ENCODE measurements around the gene IL31.
A peak's percentile ranks its signal among the peaks of the same experiment; 100 is the strongest.

Gene IL31

GRCh38 chr12:122206111-122206881, 32.3 kb upstream of the IL31 start:
- Histone ChIP-seq H3K79me2 (ENCODE audit: insufficient read depth, low read length) (no peaks in the 10 kb centered on the region), H3K36me3 (ENCODE audit: insufficient read depth, low read length) (peaks cover 34% of the 10 kb centered on the region), H3K9me3 (ENCODE audit: insufficient read depth, low read length, severe bottlenecking) (no peaks in the 10 kb centered on the region), H3K4me2 (ENCODE audit: insufficient read depth, low read length) (no peak overlapping the region), H2AFZ (ENCODE audit: low read depth, low read length) (no peak overlapping the region), H3K4me3 (ENCODE audit: low read depth in 1 of 2, low read length in 2 of 2) (no peak overlapping the region), H4K20me1 (ENCODE audit: insufficient read depth, low read length) (peaks cover 8% of the 10 kb centered on the region; the same call in 1 of the 2 replicates), H3K9ac (ENCODE audit: low read depth, low read length) (no peak overlapping the region), H3K27ac (ENCODE audit: low read length) (no peak overlapping the region), H3K27me3 (ENCODE audit: insufficient read depth, low read length, poor library complexity) (no peaks in the 10 kb centered on the region), H3K4me1 (ENCODE audit: insufficient read depth, low read length) (no peaks in the 10 kb centered on the region)
- ATAC-seq (ENCODE audit: insufficient read depth, low read depth) (peak; percentile 38; the same call in 1 of the 3 replicates), DNase-seq (no peak)
- TF ChIP-seq CTCF (IDR thresholded peaks at IDR 0.05; ENCODE audit: borderline replicate concordance, extremely low read depth, low read length, poor library complexity, severe bottlenecking), result no peak
- TF ChIP-seq EZH2 (IDR thresholded peaks at IDR 0.05; ENCODE audit: borderline replicate concordance, low read depth, low read length, severe bottlenecking), result no peak

- H3K4me2 ChIP-seq (ENCODE audit: insufficient read depth, low read length), result no peak overlapping the region
- no peak overlapping the region for H3K27ac ChIP-seq (ENCODE audit: low read length)
- H3K9me3 ChIP-seq (ENCODE audit: insufficient read depth, low read length, severe bottlenecking), result no peaks in the 10 kb centered on the region
- no peaks in the 10 kb centered on the region for H3K79me2 ChIP-seq (ENCODE audit: insufficient read depth, low read length)
- H3K9ac ChIP-seq (ENCODE audit: low read depth, low read length), result no peak overlapping the region
- H4K20me1 ChIP-seq (ENCODE audit: insufficient read depth, low read length), result peaks cover 8% of the 10 kb centered on the region; the same call in 1 of the 2 replicates
- ATAC-seq (ENCODE audit: insufficient read depth, low read depth) (peak; percentile 34; the same call in 1 of the 3 replicates), DNase-seq (no peak)
- H2AFZ ChIP-seq (ENCODE audit: low read depth, low read length), result no peak overlapping the region
- TF ChIP-seq EZH2 (IDR thresholded peaks at IDR 0.05; ENCODE audit: borderline replicate concordance, low read depth, low read length, severe bottlenecking) (no peak), CTCF (IDR thresholded peaks at IDR 0.05; ENCODE audit: borderline replicate concordance, extremely low read depth, low read length, poor library complexity, severe bottlenecking) (no peak)
- H3K27me3 ChIP-seq (ENCODE audit: insufficient read depth, low read length, poor library complexity), result no peaks in the 10 kb centered on the region
- H3K36me3 ChIP-seq (ENCODE audit: insufficient read depth, low read length), result peaks cover 31% of the 10 kb centered on the region
- H3K4me3 ChIP-seq (ENCODE audit: low read depth in 1 of 2, low read length in 2 of 2), result no peak overlapping the region
- H3K4me1 ChIP-seq (ENCODE audit: insufficient read depth, low read length), result no peaks in the 10 kb centered on the region
These were observed 31.3 kb upstream of the IL31 start for GRCh38 chr12:122205053-122205925.

DNA sequence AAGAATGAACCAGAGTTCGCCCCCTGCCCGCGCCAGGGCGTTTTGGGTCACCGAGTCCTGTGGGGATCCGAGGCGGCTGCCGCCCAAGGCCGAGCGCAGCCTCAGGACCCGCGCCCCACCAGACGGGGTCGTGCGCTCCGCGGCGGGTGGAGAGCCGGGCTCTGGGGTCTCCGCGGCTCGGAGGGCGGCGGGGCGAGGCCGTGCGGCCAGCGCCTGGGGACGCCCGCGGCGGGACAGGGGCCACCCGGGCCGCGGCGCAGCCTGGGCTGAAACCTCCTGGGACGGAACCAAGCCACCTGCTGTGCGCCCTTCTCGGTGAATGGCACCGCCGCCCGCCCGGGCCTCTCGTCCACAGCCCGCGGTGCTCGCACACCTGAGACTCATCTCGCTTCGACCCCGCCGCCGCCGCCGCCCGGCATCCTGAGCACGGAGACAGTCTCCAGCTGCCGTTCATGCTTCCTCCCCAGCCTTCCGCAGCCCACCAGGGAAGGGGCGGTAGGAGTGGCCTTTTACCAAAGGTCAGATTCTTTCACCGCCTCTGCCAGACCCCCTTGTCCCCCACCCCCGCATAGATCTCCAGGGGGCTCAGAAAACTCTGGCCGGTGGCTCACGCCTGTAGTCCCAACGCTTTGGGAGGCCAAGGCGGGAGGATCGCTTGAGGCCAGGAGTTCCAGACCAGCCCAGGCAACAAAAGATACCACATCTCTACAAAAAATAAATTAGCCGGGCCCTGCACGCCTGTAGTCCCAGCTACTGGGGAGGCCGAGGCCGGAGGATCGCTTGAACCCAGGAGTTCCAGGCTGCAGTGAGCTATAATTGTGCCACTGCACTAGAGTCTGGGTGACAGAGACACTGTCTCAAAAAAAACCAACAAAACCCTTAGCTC, 30.4 kb upstream of the IL31 start:
- no peak overlapping the region for H3K4me3 ChIP-seq (ENCODE audit: low read depth in 1 of 2, low read length in 2 of 2)
- no peak overlapping the region for H3K27ac ChIP-seq (ENCODE audit: low read length)
- peaks cover 8% of the 10 kb centered on the region; the same call in 1 of the 2 replicates for H4K20me1 ChIP-seq (ENCODE audit: insufficient read depth, low read length)
- H3K27me3 ChIP-seq (ENCODE audit: insufficient read depth, low read length, poor library complexity), result no peaks in the 10 kb centered on the region
- H3K79me2 ChIP-seq (ENCODE audit: insufficient read depth, low read length), result no peaks in the 10 kb centered on the region
- H3K4me1 ChIP-seq (ENCODE audit: insufficient read depth, low read length), result no peaks in the 10 kb centered on the region
- H3K4me2 ChIP-seq (ENCODE audit: insufficient read depth, low read length), result no peak overlapping the region
- no peak for TF ChIP-seq CTCF (IDR thresholded peaks at IDR 0.05; ENCODE audit: borderline replicate concordance, extremely low read depth, low read length, poor library complexity, severe bottlenecking)
- no peak for TF ChIP-seq EZH2 (IDR thresholded peaks at IDR 0.05; ENCODE audit: borderline replicate concordance, low read depth, low read length, severe bottlenecking)
- no peak overlapping the region for H2AFZ ChIP-seq (ENCODE audit: low read depth, low read length)
- H3K36me3 ChIP-seq (ENCODE audit: insufficient read depth, low read length), result peaks cover 22% of the 10 kb centered on the region
- ATAC-seq (ENCODE audit: insufficient read depth, low read depth) (no peak), DNase-seq (no peak)
- no peaks in the 10 kb centered on the region for H3K9me3 ChIP-seq (ENCODE audit: insufficient read depth, low read length, severe bottlenecking)
- no peak overlapping the region for H3K9ac ChIP-seq (ENCODE audit: low read depth, low read length)
